PC-9 (cell line): ENCODE data around the gene UFD1. TPM values are rescaled to one million over a fixed set of nuclear protein-coding genes. Genes with fewer than 3 reads are reported as not detected.

Experiments
- BruUV-seq: library from RNA; stranded (reverse); fragments of 400-500 nt; replicated peaks from 2 replicates; lab custom pipeline; 2021; lab: Mats Ljungman, UMichigan
- CTCF ChIA-PET: fragments of 300-600 bp; sonication (Branson Sonifier 250); formaldehyde crosslinking; loops from one replicate; lab custom pipeline; 2022; ENCODE audit warnings: antibody characterized with exemption; lab: Charles Lee
- POLR2A ChIA-PET: fragments of 300-600 bp; sonication (Branson Sonifier 250); formaldehyde crosslinking; loops from one replicate; lab custom pipeline; 2022; ENCODE audit warnings: antibody characterized with exemption; ENCODE audit not compliant: unreplicated experiment; lab: Charles Lee
- DNase-seq, 2 experiments: peaks; one replicate each; pipeline versions ENCODE4 v3.0.0 to v3.0.0-alpha.2; 2015 to 2022; ENCODE audit warnings: mixed read lengths in 1 of 2
- H2AFZ ChIP-seq: fragments of 200-600 bp; sonication (generic); 2 replicates; pipeline ENCODE4 v1.8.1; 2017; ENCODE audit warnings: antibody characterized with exemption
- H3F3A ChIP-seq: fragments of 200-600 bp; sonication (generic); 2 replicates; pipeline ENCODE4 v1.8.1; 2017; ENCODE audit warnings: antibody characterized with exemption, mild to moderate bottlenecking, low read depth; ENCODE audit not compliant: insufficient read depth
- H3K27ac ChIP-seq: fragments of 200-600 bp; sonication (generic); 2 replicates; pipeline ENCODE4 v1.6.1; 2016; ENCODE audit warnings: mixed run types
- H3K27me3 ChIP-seq: fragments of 200-600 bp; sonication (generic); 2 replicates; pipeline ENCODE4 v1.6.1; 2016; ENCODE audit warnings: low read depth, mixed run types; ENCODE audit not compliant: insufficient read depth
- H3K36me3 ChIP-seq: fragments of 200-600 bp; sonication (generic); 2 replicates; pipeline ENCODE4 v1.6.1; 2016; ENCODE audit warnings: low read depth, mixed run types
- H3K4me1 ChIP-seq: fragments of 200-600 bp; sonication (generic); replicated peaks from 2 replicates; pipeline ENCODE4 v1.6.1; 2016; ENCODE audit warnings: mixed run types; ENCODE audit not compliant: insufficient read depth
- H3K4me2 ChIP-seq: fragments of 200-600 bp; sonication (generic); 2 replicates; pipeline ENCODE4 v1.6.1; 2017; ENCODE audit warnings: mixed run types
- H3K4me3 ChIP-seq: fragments of 200-600 bp; sonication (generic); 2 replicates; pipeline ENCODE4 v1.6.1; 2016; ENCODE audit warnings: mixed run types
- H3K79me2 ChIP-seq: fragments of 200-600 bp; sonication (generic); 2 replicates; pipeline ENCODE4 v1.6.1; 2017; ENCODE audit warnings: low read depth, mixed run types
- H3K9me2 ChIP-seq: fragments of 200-600 bp; sonication (generic); 2 replicates; pipeline ENCODE4 v1.8.1; 2017; ENCODE audit warnings: mild to moderate bottlenecking; ENCODE audit not compliant: insufficient read depth
- H3K9me3 ChIP-seq: fragments of 200-600 bp; sonication (generic); 2 replicates; pipeline ENCODE4 v1.8.1; 2016; ENCODE audit warnings: low read depth; ENCODE audit not compliant: insufficient read depth
- H4K20me1 ChIP-seq: fragments of 200-600 bp; sonication (generic); 2 replicates; pipeline ENCODE4 v1.8.1; 2017; ENCODE audit not compliant: insufficient read depth
- CTCF ChIP-seq: fragments of 200-600 bp; sonication (generic); conservative IDR thresholded peaks from 2 replicates; pipeline ENCODE4 v1.6.1; 2017; ENCODE audit warnings: mixed run types, antibody characterized with exemption, mild to moderate bottlenecking, moderate library complexity
- EZH2 ChIP-seq: fragments of 200-600 bp; sonication (generic); IDR thresholded peaks from 2 replicates; pipeline ENCODE4 v1.8.0; 2017; ENCODE audit warnings: antibody characterized with exemption, low read depth
- intact Hi-C: fragments of 100-400 bp; cut with micrococcal nuclease; formaldehyde crosslinking; loops from one replicate; pipeline ENCODE4 v1.10.0; 2022; ENCODE audit not compliant: unreplicated experiment
- total RNA-seq: library from RNA; stranded (reverse); gene quantifications from 2 replicates; pipeline ENCODE4 v1.2.3, GENCODE V29; 2021

The UFD1 gene
- total RNA-seq, 1 experiment from 2014 or later = 66.9 TPM

- H3F3A ChIP-seq = no peaks in the 10 kb centered on the region; the same call in 1 of the 2 replicates
- TF ChIP-seq CTCF = no peak
- no peak for TF ChIP-seq EZH2
- no peak overlapping the region for H3K27ac ChIP-seq
- no peaks in the 10 kb centered on the region for H4K20me1 ChIP-seq
- no peak overlapping the region for H3K4me3 ChIP-seq
- DNase-seq = no peak
- no peaks in the 10 kb centered on the region for H3K36me3 ChIP-seq
- no peaks in the 10 kb centered on the region for H3K9me2 ChIP-seq
- no peaks in the 10 kb centered on the region for H3K4me1 ChIP-seq
- H3K27me3 ChIP-seq = no peaks in the 10 kb centered on the region
- H3K79me2 ChIP-seq = no peaks in the 10 kb centered on the region
- no peaks in the 10 kb centered on the region for H3K9me3 ChIP-seq
- H3K4me2 ChIP-seq = no peak overlapping the region
- no TSS peak for BruUV-seq
- ChIA-PET CTCF (no interaction called here), POLR2A (no interaction called here)
- H2AFZ ChIP-seq = no peak overlapping the region
- intact Hi-C loops = no loop called here
These were observed 25.3 kb downstream of the UFD1 start for GRCh38 chr22:19453718-19454117.

GRCh38 chr22:19451570-19451969 lies 27.4 kb downstream of the UFD1 start:
- H3K9me2 ChIP-seq = no peaks in the 10 kb centered on the region
- no peaks in the 10 kb centered on the region for H4K20me1 ChIP-seq
- no peak overlapping the region for H3K4me2 ChIP-seq
- H3K36me3 ChIP-seq = no peaks in the 10 kb centered on the region
- POLR2A ChIA-PET = no interaction called here
- intact Hi-C loops = no loop called here
- no TSS peak for BruUV-seq
- H3K4me3 ChIP-seq = no peak overlapping the region
- no peak overlapping the region for H2AFZ ChIP-seq
- no peaks in the 10 kb centered on the region; the same call in 1 of the 2 replicates for H3F3A ChIP-seq
- H3K27me3 ChIP-seq = no peaks in the 10 kb centered on the region
- peaks cover under 1% of the 10 kb centered on the region; the same call in 1 of the 2 replicates for H3K4me1 ChIP-seq
- DNase-seq = no peak
- no peak for TF ChIP-seq EZH2
- no peak for TF ChIP-seq CTCF
- no peak overlapping the region for H3K27ac ChIP-seq
- no peaks in the 10 kb centered on the region for H3K9me3 ChIP-seq
- H3K79me2 ChIP-seq = peaks cover 3% of the 10 kb centered on the region
- CTCF ChIA-PET = interaction anchor here (0.6 kb wide), 1 partner anchor 17 kb away, joined by 3 read pairs; no protein-coding TSS in a partner anchor

GRCh38 chr22:19450363-19451175 lies 28.4 kb downstream of the UFD1 start:
- no peak overlapping the region for H3K27ac ChIP-seq
- H3K27me3 ChIP-seq = no peaks in the 10 kb centered on the region
- no peak for DNase-seq
- ChIA-PET CTCF (no interaction called here), POLR2A (no interaction called here)
- H2AFZ ChIP-seq = no peak overlapping the region
- H3K4me2 ChIP-seq = no peak overlapping the region
- peaks cover 5% of the 10 kb centered on the region for H3K4me1 ChIP-seq
- H3K36me3 ChIP-seq = no peaks in the 10 kb centered on the region
- intact Hi-C loops = no loop called here
- TF ChIP-seq EZH2 = no peak
- no peaks in the 10 kb centered on the region; the same call in 1 of the 2 replicates for H3F3A ChIP-seq
- BruUV-seq = no TSS peak
- no peak overlapping the region for H3K4me3 ChIP-seq
- H3K9me2 ChIP-seq = no peaks in the 10 kb centered on the region
- H3K9me3 ChIP-seq = no peaks in the 10 kb centered on the region
- H4K20me1 ChIP-seq = no peaks in the 10 kb centered on the region
- peaks cover 13% of the 10 kb centered on the region for H3K79me2 ChIP-seq
